ENCODE measurements around the gene SPAG16. TPM values are rescaled to one million over a fixed set of nuclear protein-coding genes. Genes with fewer than 3 reads are reported as not detected.

The SPAG16 gene
- total RNA-seq, 4 donors from 2014 or later, result 25.5 to 42.7 (median 27.8) TPM

DNA sequence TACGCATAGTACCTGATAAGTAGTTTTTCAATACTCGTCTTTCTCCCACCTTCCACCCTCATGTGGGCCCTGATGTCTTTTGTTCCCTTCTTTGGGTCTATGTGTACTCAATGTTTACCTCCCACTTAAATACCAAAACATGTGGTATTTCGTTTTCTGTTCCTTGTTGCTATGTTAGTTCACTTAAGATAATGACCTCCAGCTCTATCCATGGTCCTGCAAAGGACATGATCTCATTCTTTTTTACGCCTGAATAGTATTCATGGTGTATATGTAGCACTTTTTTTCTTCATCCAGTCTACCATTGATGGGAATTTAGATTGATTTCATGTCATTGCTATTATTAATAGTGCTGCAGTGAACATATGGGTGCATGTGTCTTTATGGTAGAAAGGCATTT, 816.2 kb downstream of the SPAG16 start:
- H3K4me1 ChIP-seq, result no peaks in the 10 kb centered on the region
- H3K4me3 ChIP-seq, result no peak overlapping the region
- no peak for DNase-seq (ENCODE audit: low spot score in 2 of 2)
- H3K9me3 ChIP-seq, result no peaks in the 10 kb centered on the region
- TF ChIP-seq POLR2A (IDR thresholded peaks at IDR 0.05) (no peak), EP300 (IDR thresholded peaks at IDR 0.05) (no peak)
- TF ChIP-seq, protein P1, sequence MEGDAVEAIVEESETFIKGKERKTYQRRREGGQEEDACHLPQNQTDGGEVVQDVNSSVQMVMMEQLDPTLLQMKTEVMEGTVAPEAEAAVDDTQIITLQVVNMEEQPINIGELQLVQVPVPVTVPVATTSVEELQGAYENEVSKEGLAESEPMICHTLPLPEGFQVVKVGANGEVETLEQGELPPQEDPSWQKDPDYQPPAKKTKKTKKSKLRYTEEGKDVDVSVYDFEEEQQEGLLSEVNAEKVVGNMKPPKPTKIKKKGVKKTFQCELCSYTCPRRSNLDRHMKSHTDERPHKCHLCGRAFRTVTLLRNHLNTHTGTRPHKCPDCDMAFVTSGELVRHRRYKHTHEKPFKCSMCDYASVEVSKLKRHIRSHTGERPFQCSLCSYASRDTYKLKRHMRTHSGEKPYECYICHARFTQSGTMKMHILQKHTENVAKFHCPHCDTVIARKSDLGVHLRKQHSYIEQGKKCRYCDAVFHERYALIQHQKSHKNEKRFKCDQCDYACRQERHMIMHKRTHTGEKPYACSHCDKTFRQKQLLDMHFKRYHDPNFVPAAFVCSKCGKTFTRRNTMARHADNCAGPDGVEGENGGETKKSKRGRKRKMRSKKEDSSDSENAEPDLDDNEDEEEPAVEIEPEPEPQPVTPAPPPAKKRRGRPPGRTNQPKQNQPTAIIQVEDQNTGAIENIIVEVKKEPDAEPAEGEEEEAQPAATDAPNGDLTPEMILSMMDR (IDR thresholded peaks at IDR 0.05), result no peak
- no peaks in the 10 kb centered on the region for H3K36me3 ChIP-seq
- 79 to 81% methylated on average over 4 of the region's 4 CpGs for WGBS, 2 donors
- H3K27me3 ChIP-seq, result no peaks in the 10 kb centered on the region
- H3K27ac ChIP-seq, result no peak overlapping the region

DNA sequence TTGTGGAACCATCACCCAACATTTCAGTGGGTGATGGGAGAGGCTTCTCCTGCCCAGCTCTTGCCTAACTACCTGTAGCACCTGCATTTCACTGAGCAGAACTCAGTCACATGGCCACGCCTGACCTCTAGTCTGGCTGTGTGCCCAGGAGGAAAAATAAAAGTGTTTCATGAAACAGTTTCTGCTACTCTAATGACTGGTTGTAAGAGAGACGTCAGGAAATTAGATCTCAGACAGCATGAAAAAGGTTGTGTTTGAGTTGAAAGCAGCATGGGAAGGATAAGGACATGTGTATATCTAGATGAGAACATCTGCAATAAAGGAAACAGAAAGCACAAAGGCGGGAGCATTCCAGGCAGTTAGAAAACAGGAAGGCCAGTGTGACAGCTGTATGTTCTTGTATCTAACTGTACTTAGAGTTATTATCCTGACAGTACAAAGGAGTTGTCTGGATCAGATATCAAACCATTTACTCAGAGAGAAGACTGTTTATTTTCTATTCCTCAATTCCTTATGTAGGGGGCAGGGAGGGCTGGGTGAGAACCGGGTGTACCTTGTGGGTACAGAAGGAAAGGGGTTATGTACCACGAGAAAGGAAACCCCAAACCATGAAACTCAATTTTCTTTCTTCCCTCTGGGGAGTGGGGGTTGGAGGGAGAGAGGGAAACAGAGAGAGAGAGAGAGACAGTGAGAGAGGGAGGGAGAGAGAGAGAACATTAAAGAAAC, 819.2 kb downstream of the SPAG16 start:
- Histone ChIP-seq H3K4me1 (no peaks in the 10 kb centered on the region), H3K9me3 (no peaks in the 10 kb centered on the region), H3K27ac (no peak overlapping the region), H3K36me3 (no peaks in the 10 kb centered on the region), H3K27me3 (no peaks in the 10 kb centered on the region), H3K4me3 (no peak overlapping the region)
- TF ChIP-seq POLR2A (IDR thresholded peaks at IDR 0.05), result no peak
- 11 to 15% methylated on average over 5 of the region's 5 CpGs for WGBS, 2 donors
- no peak for DNase-seq (ENCODE audit: low spot score in 2 of 2)

DNA sequence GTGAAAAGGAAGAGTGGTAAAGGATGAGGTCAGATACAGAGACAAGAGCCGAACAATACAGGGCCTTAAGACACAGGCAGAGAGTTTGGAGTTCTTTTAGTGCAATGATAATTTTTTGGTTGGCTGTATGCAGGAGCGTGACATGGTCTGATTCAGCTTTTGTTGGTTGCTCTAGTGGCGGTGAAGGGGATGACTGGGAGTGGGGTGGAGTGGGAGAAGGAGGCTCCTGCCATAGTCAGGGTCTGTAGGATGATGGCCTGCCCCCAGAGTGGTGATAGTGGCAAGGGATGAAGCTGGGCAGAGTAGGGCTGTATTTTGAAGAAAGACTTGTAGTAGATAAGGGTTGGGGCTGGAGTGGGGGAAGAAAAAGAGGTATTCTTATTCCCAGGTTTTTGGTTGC, 820.0 kb downstream of the SPAG16 start:
- Histone ChIP-seq H3K4me1 (no peaks in the 10 kb centered on the region), H3K9me3 (no peaks in the 10 kb centered on the region), H3K36me3 (no peaks in the 10 kb centered on the region), H3K27me3 (no peaks in the 10 kb centered on the region), H3K4me3 (no peak overlapping the region), H3K27ac (no peak overlapping the region)
- 82 to 87% methylated on average over 3 of the region's 3 CpGs for WGBS, 2 donors
- no peak for TF ChIP-seq POLR2A (IDR thresholded peaks at IDR 0.05)
- TF ChIP-seq, protein P1 (IDR thresholded peaks at IDR 0.05), result no peak
- no peak for TF ChIP-seq EP300 (IDR thresholded peaks at IDR 0.05)
- DNase-seq (ENCODE audit: low spot score in 2 of 2), result no peak

DNA sequence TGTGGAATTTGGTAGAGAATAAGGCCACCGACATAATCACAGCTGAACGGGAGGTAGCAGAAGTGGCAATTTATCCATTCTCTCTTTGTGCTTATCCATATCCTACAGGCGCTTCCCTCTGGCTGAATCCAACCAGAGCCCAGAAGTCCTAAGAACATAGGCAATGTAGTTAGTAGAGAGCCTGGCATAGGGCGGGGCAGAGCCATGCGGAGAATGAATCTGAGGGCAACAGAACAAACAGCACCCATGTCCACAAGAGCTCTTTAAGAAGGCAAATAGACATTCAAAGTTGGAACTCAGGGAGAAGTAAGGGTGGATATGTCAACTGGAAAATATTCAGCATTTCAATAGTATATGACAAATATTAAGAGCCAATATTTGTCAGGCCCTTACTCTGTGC, 820.7 kb downstream of the SPAG16 start:
- Histone ChIP-seq H3K4me1 (no peaks in the 10 kb centered on the region), H3K27ac (no peak overlapping the region), H3K4me3 (no peak overlapping the region), H3K9me3 (no peaks in the 10 kb centered on the region), H3K27me3 (no peaks in the 10 kb centered on the region), H3K36me3 (no peaks in the 10 kb centered on the region)
- 94 to 98% methylated on average over 5 of the region's 5 CpGs for WGBS, 2 donors
- DNase-seq (ENCODE audit: low spot score in 2 of 2), result no peak
- TF ChIP-seq EP300 (IDR thresholded peaks at IDR 0.05) (no peak), POLR2A (IDR thresholded peaks at IDR 0.05) (no peak)
- TF ChIP-seq, protein P1 (IDR thresholded peaks at IDR 0.05), result no peak

DNA sequence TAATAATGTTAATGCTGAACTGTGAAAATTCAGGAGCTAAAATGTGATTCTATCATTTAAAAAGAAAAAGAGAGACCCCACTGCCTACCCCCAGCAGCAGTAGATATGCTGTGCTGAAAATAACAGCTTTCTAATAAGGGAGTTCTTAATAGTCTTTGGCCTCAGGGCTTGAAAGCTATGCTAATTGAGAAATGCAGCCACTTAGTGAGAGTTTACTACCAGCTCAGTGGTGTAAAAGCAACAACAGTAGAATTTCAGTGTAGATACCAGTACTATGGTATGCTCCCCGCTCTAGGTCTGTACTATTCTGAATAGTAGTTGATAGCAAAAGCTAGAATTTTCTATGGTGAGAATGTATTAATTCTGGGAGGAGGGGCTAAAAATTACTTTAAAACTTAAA, 823.5 kb downstream of the SPAG16 start:
- no peak for TF ChIP-seq POLR2A (IDR thresholded peaks at IDR 0.05)
- no peak for TF ChIP-seq EP300 (IDR thresholded peaks at IDR 0.05)
- TF ChIP-seq, protein P1 (IDR thresholded peaks at IDR 0.05), result no peak
- Histone ChIP-seq H3K4me3 (no peak overlapping the region), H3K9me3 (no peaks in the 10 kb centered on the region), H3K27ac (no peak overlapping the region), H3K4me1 (no peaks in the 10 kb centered on the region), H3K36me3 (no peaks in the 10 kb centered on the region), H3K27me3 (no peaks in the 10 kb centered on the region)
- 64 to 74% methylated on average over 1 of the region's 1 CpG for WGBS, 2 donors
- DNase-seq (ENCODE audit: low spot score in 2 of 2), result no peak

All from tibial nerve (tissue), 4 donors.